Suprapubic skin (tissue), 4 donors: ENCODE results near the gene MRLN.

Experiments used
- POLR2A ChIP-seq, 2 donors: fragments of 450-650 bp; IDR thresholded peaks; one replicate each; pipeline ENCODE4 v1.6.1; 2017; ENCODE audit warnings: antibody characterized with exemption in 2 of 2, mild to moderate bottlenecking in 2 of 2, moderate library complexity in 2 of 2
- POLR2AphosphoS5 ChIP-seq, 3 donors: sonication (generic); formaldehyde crosslinking; IDR thresholded peaks; one replicate each; pipeline ENCODE4 v1.6.1; 2017; ENCODE audit warnings: antibody characterized with exemption in 3 of 3
- TF ChIP-seq, protein P1 (sequence below), 2 donors: fragments of 200-600 bp in 1 of 2; fragments of 450-650 bp in 1 of 2; sonication (generic) in 1 of 2; IDR thresholded peaks; one replicate each; pipeline ENCODE4 v1.5.1; 2016 to 2019; ENCODE audit warnings: antibody characterized with exemption in 2 of 2, mild to moderate bottlenecking in 1 of 2, moderate library complexity in 1 of 2

DNA sequence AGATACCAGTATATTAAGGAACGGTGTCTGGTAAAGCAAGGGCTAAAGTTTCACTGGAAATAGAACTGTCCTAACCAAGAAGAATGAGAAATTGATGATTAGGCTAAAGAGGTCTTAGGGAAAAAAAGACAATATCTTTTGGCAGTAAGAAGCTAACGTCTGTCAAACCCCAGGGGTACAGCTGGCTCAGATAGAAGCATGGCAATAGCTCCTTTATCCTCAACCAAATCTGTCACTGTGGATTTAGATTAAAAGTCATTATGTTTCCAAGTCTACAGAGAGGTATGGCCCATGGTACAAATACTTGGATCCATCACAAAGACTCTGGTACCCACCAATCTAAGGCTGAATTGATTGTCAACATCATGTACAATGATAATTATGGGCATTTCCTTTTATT lies 35.0 kb downstream of the MRLN start:
- TF ChIP-seq, protein P1, sequence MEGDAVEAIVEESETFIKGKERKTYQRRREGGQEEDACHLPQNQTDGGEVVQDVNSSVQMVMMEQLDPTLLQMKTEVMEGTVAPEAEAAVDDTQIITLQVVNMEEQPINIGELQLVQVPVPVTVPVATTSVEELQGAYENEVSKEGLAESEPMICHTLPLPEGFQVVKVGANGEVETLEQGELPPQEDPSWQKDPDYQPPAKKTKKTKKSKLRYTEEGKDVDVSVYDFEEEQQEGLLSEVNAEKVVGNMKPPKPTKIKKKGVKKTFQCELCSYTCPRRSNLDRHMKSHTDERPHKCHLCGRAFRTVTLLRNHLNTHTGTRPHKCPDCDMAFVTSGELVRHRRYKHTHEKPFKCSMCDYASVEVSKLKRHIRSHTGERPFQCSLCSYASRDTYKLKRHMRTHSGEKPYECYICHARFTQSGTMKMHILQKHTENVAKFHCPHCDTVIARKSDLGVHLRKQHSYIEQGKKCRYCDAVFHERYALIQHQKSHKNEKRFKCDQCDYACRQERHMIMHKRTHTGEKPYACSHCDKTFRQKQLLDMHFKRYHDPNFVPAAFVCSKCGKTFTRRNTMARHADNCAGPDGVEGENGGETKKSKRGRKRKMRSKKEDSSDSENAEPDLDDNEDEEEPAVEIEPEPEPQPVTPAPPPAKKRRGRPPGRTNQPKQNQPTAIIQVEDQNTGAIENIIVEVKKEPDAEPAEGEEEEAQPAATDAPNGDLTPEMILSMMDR (IDR thresholded peaks at IDR 0.05), result no peak
- TF ChIP-seq POLR2A (IDR thresholded peaks at IDR 0.05) (no peak), POLR2AphosphoS5 (IDR thresholded peaks at IDR 0.05) (no peak)
